Gastroesophageal sphincter (tissue), 3 donors: ENCODE results near the gene CAMK1D.

Experiments
- POLR2A ChIP-seq, 2 donors: fragments of 450-650 bp; IDR thresholded peaks; one replicate each; pipeline ENCODE4 v1.6.1; 2017; ENCODE audit warnings: antibody characterized with exemption in 2 of 2, mild to moderate bottlenecking in 2 of 2, moderate library complexity in 1 of 2
- POLR2AphosphoS5 ChIP-seq: sonication (generic); formaldehyde crosslinking; IDR thresholded peaks from one replicate; pipeline ENCODE4 v1.6.1; 2017; ENCODE audit warnings: antibody characterized with exemption
- TF ChIP-seq, protein P1 (sequence below), 4 experiments: fragments of 200-600 bp in 2 of 4; fragments of 450-650 bp in 2 of 4; sonication (generic) in 1 of 4; IDR thresholded peaks; one replicate each; pipeline ENCODE4 v1.5.1; 2017 to 2019; ENCODE audit warnings: antibody characterized with exemption in 4 of 4, mild to moderate bottlenecking in 2 of 4, moderate library complexity in 2 of 4

DNA sequence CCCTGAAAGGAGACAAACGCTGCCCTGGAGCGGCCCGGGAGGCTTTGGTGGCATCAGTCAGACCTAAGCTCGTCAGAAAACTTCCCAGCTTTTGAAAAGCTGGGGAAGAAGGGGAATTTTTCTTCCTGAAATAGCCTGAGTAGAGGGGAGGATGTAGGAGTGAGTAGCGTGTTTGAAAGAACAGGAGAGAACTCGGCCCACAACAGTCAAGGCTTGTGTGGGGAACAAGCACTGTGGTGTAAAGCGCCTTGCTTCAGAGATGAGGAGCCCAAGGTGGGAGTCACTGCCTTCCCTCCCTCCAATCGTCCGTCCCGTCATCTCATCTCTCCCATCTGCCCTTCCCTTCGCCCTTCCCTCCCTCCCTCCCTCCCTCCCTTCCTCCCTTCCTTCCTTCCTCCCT is 273.3 kb downstream of the CAMK1D start:
- TF ChIP-seq POLR2A (IDR thresholded peaks at IDR 0.05) (no peak), POLR2AphosphoS5 (no peak)
- TF ChIP-seq, protein P1, sequence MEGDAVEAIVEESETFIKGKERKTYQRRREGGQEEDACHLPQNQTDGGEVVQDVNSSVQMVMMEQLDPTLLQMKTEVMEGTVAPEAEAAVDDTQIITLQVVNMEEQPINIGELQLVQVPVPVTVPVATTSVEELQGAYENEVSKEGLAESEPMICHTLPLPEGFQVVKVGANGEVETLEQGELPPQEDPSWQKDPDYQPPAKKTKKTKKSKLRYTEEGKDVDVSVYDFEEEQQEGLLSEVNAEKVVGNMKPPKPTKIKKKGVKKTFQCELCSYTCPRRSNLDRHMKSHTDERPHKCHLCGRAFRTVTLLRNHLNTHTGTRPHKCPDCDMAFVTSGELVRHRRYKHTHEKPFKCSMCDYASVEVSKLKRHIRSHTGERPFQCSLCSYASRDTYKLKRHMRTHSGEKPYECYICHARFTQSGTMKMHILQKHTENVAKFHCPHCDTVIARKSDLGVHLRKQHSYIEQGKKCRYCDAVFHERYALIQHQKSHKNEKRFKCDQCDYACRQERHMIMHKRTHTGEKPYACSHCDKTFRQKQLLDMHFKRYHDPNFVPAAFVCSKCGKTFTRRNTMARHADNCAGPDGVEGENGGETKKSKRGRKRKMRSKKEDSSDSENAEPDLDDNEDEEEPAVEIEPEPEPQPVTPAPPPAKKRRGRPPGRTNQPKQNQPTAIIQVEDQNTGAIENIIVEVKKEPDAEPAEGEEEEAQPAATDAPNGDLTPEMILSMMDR (IDR thresholded peaks at IDR 0.05): no peak
